GM18511 (cell line): ENCODE measurements around the gene NONO.
"Not testable (repeated sequence)": the region's sequence is repeated elsewhere in the genome, so short reads cannot be mapped to it uniquely, and the experiment has no call there.

ENCODE experiments used
- ATAC-seq: cut with Tn5 transposase; IDR thresholded peaks from one replicate; pipeline ENCODE4 v1.9.1; 2021; ENCODE audit warnings: mild to moderate bottlenecking, moderate library complexity; ENCODE audit not compliant: unreplicated experiment

NONO gene

DNA sequence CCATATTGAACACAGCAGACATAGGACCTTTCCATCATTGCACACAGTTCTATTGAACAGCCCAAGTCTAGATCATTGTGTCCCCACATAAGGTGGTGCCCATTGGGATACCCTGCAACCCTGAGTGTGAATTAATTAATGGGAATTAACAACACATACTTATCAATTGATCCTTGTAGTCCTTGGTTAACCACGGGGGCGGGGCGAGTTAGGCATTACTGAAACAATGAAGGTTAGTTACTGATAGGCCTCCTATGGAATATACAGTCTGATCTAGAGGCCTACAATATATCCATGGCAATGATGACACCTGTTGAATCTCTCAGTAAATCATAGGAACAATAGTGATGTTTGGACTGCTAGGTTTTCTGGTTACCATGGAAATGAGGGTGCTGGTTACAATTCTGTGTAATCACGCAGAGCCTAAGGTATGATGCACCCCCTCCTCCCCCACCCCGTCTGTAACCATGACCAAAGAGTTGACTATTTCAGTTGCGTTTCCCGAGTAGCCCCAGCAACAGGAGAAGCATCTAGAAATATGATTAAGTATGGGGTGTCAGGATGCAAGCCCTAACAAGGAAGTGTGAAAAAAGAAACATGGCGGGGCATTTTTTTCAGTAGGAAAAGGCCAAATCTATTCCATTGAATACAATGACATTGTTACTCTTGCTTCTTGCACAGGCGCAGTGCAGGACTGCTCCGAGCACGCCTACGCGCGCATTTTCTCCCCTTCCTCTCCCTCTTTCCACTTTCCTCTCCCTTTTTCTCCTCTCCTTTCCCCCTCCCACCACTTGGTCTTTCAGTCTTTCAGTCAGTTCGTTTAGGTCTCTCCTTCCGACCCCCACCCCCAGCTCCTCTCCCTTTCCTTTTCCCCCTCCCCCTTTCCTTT, 677 bp upstream of the NONO start:
- ATAC-seq = peak; percentile 58

DNA sequence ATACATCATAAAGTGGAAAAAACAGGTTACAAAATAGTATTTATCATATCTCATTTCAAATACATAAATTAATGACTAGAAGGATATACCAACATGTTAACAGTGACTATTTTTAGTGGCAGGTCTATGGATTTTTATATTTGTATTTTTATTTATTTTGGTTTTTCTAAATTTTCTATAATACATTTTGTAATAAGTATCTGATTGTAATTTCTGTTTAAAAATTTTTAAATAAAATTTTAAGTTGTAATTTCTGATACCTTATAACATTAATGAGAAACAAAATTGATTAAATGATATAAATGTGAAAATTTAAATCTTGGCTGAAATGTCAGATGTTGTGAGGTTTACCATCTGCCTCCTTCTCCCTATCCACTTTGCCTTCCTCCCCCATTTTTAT, 2.5 kb downstream of the NONO start:
- no peak for ATAC-seq

DNA sequence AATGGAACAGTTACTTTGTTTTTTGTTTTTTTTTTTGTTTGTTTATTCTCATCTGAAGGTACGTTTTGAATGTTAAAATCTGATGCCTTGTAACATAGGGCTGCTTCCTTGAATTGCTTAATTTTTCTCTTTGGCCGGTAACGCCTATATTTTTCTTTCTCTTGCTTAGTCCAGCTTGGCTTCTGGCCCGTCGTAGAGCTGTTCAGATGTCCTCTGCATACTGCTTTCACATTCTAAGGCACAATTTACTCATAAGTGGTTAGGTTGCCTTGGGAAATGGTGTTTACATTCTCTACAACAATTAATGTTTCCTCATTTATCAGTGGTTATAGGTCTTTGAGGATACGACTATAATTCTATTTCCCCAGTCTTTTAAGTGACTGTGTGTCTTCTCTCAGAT, 7.9 kb downstream of the NONO start:
- no peak for ATAC-seq

DNA sequence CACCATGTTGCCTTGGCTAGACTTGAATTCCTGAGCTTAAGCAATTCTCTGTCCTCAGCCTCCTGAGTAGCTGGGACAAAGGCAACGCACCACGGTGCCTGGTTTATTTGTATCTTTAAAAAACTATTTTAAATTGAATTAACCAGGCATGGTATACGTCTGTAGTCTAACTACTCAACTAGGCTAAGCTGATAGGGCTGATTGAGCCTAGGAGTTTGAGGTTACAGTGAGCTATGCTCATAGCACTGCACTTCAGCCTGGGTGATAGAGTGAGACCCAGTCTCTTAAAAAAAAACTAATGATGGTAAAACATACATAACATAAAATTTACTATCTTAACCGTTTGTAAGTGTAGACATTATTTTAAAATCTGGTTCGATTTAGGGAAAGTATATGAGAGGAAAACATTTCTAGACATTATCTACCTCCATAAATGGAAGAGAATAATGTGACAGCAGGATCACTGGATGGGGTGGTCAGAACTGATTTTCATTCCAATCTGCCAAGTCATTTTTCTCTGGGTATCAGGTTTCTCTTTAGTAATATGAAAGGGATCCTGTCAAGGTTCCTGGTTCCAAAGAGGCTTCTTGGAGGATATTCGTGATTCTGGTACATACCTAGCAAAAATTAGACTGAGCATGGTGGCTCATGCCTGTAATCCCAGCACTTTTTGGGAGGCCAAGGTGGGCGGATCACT, 9.4 kb downstream of the NONO start:
- no peak for ATAC-seq

DNA sequence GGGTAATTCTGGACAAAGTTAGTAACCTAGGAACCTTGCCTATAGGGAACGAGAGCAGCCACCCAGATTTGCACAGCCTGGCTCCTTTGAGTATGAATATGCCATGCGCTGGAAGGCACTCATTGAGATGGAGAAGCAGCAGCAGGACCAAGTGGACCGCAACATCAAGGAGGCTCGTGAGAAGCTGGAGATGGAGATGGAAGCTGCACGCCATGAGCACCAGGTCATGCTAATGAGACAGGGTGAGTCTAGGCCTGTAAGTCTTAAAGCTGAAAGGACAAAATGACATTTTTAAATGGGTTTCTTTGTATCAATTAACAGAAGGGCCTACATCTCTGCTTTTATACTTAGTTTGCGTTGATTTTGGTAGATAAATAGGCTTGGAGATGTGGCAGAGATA, 13.4 kb downstream of the NONO start:
- no peak for ATAC-seq

DNA sequence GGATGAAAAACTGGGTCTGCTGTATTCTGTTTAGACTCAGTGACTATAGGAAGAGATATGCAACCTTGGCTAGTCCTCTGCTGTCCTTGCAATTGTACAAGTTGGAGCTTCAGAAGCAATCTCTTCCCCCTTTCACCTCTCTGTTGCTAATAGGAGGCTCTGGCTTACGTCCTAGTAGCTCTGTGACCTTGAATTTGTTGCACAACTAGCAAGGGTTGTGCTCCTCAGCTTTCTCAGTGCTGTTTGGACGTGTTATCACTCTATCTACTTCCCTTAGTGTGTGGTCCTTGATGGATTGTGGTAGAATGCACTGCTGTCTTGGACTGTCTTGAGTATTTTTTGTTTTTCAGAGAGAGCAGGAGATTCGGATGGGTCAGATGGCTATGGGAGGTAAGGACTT, 14.7 kb downstream of the NONO start:
- no peak for ATAC-seq

DNA sequence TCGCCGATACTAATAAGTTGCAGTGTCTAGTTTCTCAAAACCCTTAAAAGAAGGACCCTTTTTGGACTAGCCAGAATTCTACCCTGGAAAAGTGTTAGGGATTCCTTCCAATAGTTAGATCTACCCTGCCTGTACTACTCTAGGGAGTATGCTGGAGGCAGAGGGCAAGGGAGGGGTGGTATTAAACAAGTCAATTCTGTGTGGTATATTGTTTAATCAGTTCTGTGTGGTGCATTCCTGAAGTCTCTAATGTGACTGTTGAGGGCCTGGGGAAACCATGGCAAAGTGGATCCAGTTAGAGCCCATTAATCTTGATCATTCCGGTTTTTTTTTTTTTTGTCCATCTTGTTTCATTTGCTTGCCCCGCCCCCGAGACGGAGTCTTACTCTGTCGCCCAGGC, 16.6 kb downstream of the NONO start:
- ATAC-seq = not testable (repeated sequence)

DNA sequence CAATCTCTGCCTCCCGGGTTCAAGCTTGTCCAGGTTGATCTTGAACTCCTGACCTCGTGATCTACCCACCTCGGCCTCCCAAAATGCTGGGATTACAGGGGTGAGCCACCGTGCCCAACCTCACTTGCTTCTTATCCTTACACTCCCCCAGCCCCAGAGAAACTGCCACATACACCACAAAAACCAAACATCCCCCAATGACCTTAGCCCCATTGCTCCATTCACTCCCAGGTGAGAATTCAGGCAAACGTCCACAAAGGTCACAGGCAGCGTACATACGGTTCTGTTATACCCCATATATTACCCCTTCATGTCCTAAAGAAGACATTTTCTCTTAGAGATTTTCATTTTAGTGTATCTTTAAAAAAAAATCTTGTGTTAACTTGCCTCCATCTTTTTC, 17.1 kb downstream of the NONO start:
- not testable (repeated sequence) for ATAC-seq

DNA sequence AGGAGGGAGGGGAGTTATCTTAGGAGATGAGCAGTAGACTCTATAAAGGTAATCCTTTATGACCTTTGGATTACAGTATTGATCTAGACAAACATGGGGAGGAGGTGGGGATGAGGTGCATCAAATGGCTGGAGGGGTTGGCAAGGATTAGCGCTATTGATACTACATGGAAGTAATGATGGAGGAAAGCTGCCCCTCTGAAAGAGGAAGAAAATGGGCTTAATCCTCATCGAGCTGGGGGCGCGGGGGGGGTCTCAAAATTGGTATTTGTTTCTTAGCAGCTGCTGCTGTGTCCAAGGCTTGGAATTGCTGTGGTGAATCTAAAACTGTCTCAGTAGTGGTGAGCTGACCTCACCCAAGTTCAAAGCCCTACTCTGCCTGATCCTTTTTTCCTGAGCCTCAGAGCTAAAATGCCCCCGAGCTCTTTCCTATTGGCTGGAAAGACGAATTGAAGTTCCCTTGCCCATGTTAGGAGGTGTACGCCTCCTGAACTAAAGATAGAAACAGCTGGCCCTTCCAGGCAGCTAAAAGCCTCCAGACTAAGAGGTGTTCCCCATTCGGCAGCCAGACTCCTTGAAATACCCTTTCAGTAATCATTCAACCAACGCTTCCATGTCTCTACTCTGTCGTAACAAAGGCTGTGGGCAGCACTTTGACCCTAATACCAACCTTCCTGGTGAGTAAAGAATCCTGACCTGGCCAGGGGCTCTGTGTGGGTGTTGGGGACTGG, 17.9 kb downstream of the NONO start, which contains the start of gene ITGB1BP2:
Gene ITGB1BP2, plus strand, starts transcription at position 556 of the 730 bp plus-strand sequence. Its CDS starts 57 bp downstream, at position 613.
- ATAC-seq = no peak

DNA sequence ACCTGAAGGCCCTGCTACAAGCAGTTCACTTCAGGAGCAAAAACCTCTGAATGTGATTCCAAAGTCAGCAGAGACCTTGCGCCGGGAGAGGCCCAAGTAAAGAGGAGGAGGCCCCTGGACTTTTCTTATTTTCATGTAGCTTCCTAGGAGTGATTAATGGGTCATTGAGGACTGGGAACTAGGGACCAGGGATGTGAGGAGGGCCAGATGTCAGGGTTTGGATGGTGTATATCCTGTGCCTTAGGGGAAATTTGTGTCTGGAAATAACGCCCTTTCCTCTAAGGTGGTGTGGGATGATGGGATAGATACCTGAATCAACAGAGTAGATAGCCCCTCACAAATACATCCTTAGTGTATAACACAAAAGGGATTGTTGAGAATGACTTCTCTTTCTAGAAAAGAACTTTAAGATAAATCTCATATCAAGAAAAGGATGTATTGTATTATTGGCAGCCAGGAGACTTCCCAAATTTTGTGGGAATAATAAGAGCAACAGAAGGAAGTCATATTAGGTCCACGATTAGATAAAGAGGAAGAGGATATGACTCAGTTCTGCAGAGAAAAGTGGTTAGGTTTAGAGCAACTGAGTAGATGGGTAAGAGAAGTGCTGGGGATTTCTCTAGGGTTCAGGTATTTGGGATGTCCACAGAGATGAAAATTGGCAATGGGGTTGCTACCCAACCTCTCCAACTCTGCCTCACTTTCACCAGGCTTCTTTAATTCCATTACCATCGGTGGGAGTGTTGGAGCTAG, 19.2 kb downstream of the NONO start:
- no peak for ATAC-seq

DNA sequence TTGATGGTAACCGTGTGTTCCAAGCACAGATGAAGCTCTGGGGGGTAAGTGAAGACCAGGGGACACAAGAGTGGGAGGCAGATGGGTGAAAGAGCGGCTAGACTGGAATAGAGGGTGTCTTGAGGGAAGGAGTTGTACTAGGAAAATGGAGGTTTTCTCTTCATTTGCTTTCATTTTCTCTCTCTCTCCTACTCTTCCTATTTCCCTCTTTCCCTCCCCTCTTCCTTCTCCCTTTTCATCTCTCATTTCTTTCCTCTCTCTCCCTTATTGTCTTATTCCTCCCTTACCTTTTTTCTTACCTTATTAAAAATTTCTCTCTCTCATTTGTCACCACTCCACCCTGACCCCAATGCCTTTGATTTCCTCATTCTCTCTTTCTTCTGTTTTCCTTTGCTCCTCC, 21.1 kb downstream of the NONO start:
- ATAC-seq = no peak

DNA sequence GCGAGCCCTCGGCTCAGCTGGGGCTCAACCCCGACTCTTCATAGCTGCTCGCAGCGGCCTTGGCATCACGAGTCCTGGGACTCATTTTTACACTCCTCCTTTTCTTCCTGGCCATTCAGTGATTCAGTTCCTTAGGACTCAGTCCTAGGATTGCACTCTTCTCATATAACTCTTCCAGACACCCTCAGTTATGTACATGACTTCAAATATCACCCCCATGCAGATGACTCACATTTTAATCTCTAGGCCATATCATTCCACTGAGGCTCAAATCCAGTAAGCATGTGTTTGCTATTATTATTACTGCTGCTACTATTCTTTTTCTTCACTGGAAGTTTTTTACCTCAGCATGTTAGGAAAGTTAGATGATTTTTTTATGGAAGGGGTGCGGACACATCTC, 32.5 kb downstream of the NONO start:
- ATAC-seq = no peak

DNA sequence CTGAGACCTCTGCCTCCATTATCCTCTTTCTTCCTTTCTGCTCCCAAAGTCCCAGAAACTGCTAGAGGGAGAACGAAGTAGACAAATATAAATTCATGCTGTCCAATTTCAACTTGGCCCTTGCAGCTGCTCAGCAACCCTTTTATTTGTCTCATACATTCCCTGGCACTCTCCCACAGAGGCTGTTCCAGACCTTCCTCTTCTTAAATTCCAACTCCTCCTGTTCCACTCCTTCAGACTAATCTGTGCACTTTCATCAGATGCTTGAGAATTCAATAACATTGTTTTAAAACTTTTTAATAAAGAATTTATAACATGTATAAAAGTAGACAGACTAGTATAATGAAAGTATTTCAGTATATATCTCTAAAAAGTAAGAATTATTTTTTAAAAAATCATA, 33.5 kb downstream of the NONO start:
- not testable (repeated sequence) for ATAC-seq

DNA sequence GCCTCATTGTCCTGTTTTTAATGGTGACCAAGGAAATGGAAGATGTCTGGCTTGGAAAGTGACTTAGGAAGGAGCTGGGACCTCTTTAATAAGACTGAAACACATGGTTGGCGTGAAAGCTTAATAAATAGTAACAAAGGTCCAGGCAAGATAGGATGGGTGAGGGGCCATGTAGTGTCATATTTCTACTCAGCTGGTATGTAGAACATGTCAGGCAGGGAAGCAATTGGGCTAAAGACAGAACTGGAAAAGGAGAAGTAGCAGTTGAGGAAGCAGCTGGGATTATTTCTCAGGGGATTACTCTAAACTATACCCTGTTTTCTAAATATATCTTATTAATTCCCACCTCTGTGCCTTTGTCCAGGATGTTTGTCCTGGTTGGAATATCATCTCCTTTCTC, 36.7 kb downstream of the NONO start:
- no peak for ATAC-seq

DNA sequence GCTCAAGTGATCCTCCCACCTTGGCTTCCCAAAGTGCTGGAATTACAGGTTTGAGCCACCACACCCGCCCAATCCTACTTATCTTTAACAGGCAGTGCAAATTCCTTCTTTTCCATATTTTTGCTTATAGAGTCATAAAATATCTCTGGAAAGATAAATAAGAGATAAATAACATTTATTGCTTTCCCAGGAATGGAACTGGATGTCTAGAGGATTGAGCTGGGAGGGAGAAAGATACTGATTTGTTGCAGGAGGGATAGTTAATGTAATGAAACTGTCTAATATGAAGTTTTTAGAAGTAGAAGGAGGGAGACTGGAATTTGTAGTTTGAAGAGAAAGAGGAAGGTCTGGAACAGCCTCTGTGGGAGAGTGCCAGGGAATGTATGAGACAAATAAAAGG, 38.3 kb downstream of the NONO start:
- ATAC-seq = no peak

DNA sequence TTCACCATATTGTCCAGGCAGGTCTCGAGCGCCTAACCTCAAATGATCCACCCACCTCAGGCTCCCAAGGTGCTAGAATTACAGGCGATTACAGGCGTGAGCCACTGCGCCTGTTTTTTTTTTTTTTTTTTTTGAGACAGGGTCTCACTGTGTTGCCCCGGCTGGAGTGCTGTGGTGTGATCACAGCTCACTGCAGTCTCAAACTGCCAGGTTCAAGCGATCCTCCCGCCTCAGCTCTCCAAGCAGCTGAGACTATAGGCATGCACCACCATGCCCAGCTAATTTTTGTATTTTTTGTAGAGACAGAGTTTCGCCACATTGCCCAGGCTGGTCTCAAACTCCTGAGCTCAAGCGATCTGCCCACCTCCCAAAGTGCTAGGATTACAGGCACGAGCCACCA, 41.0 kb downstream of the NONO start:
- not testable (repeated sequence) for ATAC-seq

DNA sequence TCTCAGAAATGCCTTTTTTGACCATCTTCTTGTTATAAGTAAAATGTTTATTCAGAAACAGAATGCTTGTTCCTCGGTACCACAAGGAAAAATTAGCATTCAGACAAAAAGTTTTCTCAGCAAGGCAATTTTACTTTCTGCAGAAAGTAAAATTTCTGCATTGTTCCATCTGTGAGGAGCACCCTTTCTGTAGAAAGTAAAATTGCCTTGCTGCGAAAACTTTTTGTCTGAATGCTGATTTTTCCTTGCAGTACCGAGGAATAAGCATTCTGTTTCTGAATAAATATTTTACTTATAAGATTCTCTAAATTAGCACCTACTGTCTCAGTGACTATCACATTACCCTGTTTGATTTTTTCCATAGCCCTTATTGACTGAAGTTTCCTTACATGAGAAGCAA, 43.0 kb downstream of the NONO start:
- ATAC-seq = no peak

DNA sequence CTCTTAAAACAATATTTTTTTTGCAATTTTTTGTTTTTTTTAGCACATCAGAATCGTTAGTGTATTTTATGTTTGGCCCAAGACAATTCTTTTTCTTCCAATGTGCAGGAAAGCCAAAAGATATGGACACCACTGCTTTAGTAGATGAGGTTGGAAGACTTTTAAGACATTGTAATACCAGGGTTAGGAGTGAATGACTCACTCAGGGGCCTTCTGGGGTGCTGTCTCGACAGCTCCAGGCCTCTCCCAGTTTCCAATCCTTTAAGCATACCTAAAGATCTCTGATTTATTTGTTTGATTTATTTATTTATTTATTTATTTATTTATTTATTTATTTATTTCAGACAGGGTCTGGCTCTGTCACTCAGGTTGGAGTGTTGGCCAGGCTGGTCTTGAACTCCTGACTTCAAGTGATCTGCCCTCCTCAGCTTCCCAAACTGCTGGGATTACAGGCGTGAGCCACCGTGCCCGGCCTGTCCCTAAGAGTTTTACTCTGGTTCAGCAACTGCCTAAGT, 65.8 kb downstream of the NONO start:
- not testable (repeated sequence) for ATAC-seq

DNA sequence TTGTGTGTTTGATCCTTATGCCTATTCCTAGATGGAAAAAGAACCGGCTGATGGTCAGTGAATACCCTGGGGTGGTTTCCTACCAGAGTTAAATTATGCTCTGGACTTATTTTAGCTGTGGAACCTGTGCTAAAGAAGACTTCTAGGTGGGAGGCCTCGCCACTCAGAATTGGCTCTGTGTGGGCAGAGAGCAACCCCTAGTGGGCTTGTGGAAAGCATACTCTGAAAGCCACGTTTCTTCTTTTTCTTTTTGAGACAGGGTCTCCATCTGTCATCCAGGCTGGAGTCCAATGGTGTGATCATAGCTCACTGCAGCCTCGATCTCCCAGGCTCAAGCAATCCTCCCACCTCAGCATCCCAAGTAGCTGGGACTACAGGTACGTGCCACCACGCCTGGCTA, 66.4 kb downstream of the NONO start:
- not testable (repeated sequence) for ATAC-seq
